ENCODE measurements around the gene ILF3.

The ILF3 gene

GRCh38 chr19:10653732-10654609, at the start of gene ILF3:
TSS of gene ILF3 (plus strand) at chr19:10654346. CDS start at chr19:10670606, 16,260 bp downstream.
- DNase-seq = peak; percentile 92

GRCh38 chr19:10604460-10604980, 49.6 kb upstream of the ILF3 start:
- DNase-seq = no peak

GRCh38 chr19:10611907-10612306, 42.2 kb upstream of the ILF3 start:
- DNase-seq = no peak

- no peak for DNase-seq
Measured at GRCh38 chr19:10612499-10613119, 41.5 kb upstream of the ILF3 start.

- DNase-seq = no peak
Measured at GRCh38 chr19:10615429-10616023, 38.6 kb upstream of the ILF3 start.

GRCh38 chr19:10617409-10618121, 36.6 kb upstream of the ILF3 start:
- DNase-seq = no peak

GRCh38 chr19:10618846-10619245, 35.3 kb upstream of the ILF3 start:
- no peak for DNase-seq

- no peak for DNase-seq
Measured at GRCh38 chr19:10620786-10621185, 33.4 kb upstream of the ILF3 start.

- DNase-seq = no peak
Measured at GRCh38 chr19:10621966-10622365, 32.2 kb upstream of the ILF3 start.

GRCh38 chr19:10624585-10624984, 29.6 kb upstream of the ILF3 start:
- no peak for DNase-seq

- DNase-seq = no peak
Measured at GRCh38 chr19:10625003-10625761, 29.0 kb upstream of the ILF3 start, which contains the start of gene SLC44A2. TSS of gene SLC44A2 (plus strand) at chr19:10625553. CDS start at chr19:10625634, 81 bp downstream.

GRCh38 chr19:10625762-10626138, 28.4 kb upstream of the ILF3 start:
- DNase-seq = no peak

- DNase-seq = no peak
Measured at GRCh38 chr19:10631874-10632273, 22.3 kb upstream of the ILF3 start.

GRCh38 chr19:10634430-10634829, 19.7 kb upstream of the ILF3 start:
- no peak for DNase-seq

GRCh38 chr19:10634963-10635362, 19.2 kb upstream of the ILF3 start:
- DNase-seq = no peak

- no peak for DNase-seq
Measured at GRCh38 chr19:10636304-10636972, 17.7 kb upstream of the ILF3 start.

- no peak for DNase-seq
Measured at GRCh38 chr19:10637894-10638293, 16.3 kb upstream of the ILF3 start.

- no peak for DNase-seq
Measured at GRCh38 chr19:10639836-10640235, 14.3 kb upstream of the ILF3 start.

- no peak for DNase-seq
Measured at GRCh38 chr19:10640361-10640760, 13.8 kb upstream of the ILF3 start.

GRCh38 chr19:10641248-10641647, 12.9 kb upstream of the ILF3 start:
- DNase-seq = no peak

GRCh38 chr19:10642473-10643171, 11.5 kb upstream of the ILF3 start:
- DNase-seq = no peak

Data from NCI-H187 treated with DMSO at 0.1 percent for 48 hours (cell line).